A172 (cell line): ENCODE results near the gene PRSS48. TPM values are rescaled to one million over a fixed set of nuclear protein-coding genes. Genes with fewer than 3 reads are reported as not detected.
"Not testable (repeated sequence)": the region's sequence is repeated elsewhere in the genome, so short reads cannot be mapped to it uniquely, and the experiment has no call there.

ENCODE experiments used
- DNase-seq: peaks from one replicate; pipeline ENCODE4 v3.0.0-alpha.2; 2015; ENCODE audit warnings: low spot score
- total RNA-seq: library from RNA; depleted of rRNA; stranded (reverse); fragments of >200 nt; shearing (Covaris generic); gene quantifications from 2 replicates; pipeline ENCODE4 v1.2.3, GENCODE V29; 2014; rRNA removed

Gene PRSS48, protein sequence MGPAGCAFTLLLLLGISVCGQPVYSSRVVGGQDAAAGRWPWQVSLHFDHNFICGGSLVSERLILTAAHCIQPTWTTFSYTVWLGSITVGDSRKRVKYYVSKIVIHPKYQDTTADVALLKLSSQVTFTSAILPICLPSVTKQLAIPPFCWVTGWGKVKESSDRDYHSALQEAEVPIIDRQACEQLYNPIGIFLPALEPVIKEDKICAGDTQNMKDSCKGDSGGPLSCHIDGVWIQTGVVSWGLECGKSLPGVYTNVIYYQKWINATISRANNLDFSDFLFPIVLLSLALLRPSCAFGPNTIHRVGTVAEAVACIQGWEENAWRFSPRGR
- not detected in 2 replicates for total RNA-seq

DNA sequence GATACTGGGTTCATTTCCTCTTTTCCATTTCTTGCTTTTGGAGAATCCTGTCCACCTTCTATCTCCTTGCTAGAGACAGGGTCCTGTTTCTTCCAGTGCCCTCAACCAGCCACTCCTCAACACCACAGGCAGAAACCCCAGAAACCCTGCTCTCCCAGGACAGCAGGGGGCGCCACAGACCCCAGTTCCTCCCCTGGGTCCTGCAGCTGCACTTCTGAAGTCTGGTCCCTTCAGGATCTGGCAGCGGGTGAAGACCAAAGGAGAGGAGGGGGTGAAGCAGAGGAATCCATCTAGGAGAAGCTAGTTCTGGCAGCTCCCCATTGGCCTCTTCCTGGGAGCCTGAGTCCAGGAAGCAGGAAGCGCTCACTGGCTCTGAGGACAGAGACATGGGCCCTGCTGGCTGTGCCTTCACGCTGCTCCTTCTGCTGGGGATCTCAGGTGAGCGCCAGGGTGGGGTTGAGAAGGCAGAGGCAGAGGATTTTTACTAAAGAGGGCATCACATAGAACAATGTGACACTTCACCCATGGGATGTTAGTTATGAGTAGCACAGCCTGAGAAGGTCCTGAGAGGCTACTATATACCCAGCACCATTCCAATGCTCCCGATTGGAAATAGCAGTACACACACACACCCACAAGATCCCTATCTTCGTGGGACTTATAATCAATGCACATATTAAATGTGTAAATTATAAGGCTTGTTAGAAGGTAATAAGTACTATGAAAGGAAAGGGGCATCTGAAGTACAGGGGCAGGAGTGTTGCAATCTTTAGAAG lies at the start of gene PRSS48:
PRSS48 (plus strand) TSS at position 375 of the 776 bp plus-strand sequence; CDS start at position 387, 12 bp downstream.
- DNase-seq: peak; percentile 43

DNA sequence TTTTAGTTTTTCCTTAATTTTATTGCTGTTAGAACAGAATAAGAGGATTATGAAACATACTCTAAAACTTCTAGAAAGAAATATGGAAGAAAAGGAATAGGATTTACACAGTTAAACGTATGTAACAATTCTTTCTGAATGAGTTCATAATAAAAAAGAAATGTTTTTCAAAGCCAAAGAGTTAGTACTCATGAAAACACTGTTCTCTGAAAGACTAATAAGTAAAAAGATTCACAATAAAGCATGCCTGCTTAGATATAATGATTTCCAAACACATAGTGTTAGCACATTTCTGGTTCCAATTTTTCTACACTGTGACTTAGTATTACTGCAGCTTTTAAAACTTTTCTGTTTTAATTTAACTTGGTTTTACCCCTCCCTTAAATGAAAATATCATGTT lies 49.8 kb upstream of the PRSS48 start:
- no peak for DNase-seq

DNA sequence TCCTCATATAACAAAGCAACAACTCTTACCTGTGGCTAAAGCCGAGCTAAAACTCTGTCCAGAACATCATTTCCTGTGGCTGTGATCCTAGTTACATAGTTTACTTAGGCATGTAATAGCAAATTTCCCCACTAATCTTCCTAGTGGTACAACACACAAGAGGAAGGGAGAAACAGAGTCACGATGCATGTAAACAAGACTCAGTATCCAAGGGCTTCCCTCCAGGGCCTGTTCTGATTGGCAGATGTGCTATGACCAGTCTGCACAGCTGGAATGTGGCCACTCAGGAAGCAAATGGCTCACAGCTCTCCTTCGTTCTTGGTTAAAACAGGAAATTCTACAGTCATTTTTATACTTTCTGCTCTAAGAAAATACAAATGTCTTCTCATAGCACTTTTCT lies 49.2 kb upstream of the PRSS48 start:
- DNase-seq: peak; percentile 18

DNA sequence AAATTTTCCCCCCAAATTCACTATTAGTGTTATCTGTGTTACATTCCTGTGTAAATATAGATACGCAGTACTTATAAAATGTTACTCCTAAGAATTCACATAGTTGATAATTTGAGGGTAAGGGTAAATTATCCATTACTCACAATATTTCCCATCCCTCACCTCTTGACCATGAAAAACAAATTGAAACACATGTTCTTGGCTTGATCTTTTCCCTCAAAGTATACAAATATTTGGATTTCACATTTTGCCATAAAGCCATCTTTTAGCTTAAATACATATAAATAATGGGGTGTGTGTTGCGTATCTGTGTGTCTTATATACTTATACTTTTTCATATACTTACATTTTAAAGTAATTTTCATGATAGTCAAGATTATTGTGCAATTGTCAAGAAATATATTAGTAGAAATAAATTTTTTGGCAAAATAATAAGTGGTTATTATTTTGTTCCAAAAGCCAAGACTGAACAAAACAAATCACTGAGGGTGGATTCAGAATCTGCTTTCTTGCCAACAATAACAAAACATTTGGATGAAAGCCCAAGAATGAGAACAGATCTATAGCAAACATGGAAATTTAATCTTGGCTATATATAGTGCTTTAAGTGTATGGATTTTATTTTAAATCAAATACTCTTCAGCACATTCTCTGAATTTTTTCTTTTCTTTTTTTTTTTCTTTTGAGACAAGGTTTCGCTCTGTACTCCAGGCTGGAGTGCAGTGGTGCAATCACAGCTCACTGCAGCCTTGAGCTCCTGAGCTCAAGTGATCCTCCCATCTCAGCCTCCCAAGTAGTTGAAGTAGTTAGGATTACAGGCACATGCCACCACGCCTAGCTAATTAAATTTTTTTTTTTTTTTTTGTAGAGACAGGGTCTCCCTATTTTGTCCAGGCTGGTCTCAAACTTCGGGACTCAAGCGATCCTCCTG lies 48.5 kb upstream of the PRSS48 start:
- no peak for DNase-seq

DNA sequence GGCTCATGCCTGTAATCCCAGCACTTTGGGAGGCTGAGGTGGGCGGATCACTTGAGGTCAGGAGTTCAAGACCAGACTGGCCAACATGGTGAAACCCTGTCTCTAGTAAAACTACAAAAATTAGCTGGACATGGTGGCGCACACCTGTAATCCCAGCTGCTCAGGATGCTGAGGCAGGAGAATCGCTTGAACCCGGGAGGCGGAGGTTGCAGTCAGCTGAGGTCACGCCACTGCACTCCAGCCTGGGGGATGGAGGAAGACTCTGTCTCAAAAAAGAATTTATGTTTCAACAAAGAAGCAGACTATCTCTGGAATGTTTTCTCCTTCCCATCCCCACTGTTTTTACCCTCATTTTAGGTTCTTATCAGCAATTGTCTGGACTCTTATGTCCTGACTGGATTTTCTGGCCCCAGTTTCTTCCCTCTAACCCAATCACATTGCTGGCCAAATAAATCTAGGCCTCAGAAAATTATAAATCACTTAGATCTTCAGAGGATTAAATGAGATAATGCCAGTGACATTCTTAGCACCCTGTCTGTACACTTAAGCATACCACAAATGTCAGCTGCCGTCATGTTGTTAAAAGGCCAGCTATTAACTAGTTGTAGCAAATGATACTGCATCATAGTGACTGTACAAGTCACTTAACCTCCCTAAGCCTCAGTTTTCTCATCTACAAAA lies 44.9 kb upstream of the PRSS48 start:
- DNase-seq: peak; percentile 22

DNA sequence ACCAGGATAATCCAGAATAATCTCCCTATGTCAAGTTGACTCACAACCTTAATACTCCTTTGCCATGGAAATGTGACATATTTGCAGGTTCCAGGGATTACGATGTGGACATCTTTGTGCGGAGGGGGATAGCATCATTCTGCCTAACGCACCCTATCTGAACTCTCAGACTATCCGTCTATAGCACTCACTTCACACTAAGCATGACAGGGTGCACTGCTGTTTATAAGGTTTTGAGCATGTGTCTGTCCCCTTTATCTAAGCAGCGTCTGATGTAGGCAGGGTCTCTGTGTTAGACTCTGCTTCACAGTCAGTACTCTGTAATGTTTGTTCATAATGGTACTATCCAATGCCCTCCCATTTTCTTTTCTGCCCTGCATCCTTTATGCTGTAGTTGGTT lies 43.4 kb upstream of the PRSS48 start:
- no peak for DNase-seq

DNA sequence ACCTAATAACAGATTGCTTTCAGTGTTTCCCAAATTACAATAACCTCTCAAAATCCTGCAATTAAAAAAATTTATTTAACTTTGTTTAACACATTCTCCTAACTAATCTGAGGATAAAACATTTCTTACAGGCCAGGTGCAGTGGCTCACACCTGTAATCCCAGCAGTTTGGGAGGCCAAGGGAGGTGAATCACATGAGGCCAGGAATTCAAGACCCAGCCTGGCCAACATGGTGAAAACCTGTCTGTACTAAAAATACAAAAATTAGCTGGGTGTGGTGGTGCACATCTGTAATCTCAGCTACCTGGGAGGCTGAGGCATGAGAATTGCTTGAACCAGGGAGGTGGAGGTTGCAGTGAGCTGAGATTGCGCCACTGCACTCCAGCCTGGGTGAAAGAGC lies 41.6 kb upstream of the PRSS48 start:
- DNase-seq: not testable (repeated sequence)

DNA sequence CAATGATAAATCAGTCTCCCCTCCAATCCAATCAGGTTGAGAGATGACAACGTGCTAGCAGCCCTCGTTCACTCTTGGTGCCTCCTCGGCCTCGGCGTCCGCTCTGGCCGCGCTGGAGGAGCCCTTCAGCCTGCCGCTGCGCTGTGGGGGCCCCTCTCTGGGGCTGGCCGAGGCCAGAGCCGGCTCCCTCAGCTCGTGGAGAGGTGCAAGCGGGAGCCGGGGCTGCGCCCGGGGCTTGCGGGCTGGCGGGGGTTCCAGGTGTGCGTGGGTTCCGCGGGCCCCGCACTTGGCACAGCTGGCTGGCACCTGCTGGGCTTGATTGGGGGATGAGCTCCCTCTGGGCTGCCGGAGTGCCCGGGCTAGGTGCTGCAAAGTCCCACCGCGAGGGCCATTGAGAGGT lies 40.9 kb upstream of the PRSS48 start:
- DNase-seq: no peak

DNA sequence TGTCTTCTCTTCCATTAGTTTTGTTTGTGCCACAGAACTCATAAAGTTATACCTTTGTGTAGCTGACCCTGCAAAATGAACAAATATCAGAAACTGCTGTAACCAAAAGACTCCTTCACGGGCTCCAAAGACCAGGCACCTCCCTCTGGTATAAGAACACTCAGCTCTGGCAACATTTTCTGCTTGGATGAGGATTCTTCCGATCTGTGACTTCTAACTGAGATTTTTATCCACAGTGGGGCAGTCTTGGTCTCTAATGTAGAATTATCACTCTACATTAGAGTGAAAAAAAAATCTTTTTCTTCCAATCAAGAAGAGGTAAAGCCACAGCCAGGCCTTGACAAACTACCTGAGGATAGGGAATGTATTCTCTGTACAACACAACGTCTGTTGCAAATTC lies 38.5 kb upstream of the PRSS48 start:
- no peak for DNase-seq

DNA sequence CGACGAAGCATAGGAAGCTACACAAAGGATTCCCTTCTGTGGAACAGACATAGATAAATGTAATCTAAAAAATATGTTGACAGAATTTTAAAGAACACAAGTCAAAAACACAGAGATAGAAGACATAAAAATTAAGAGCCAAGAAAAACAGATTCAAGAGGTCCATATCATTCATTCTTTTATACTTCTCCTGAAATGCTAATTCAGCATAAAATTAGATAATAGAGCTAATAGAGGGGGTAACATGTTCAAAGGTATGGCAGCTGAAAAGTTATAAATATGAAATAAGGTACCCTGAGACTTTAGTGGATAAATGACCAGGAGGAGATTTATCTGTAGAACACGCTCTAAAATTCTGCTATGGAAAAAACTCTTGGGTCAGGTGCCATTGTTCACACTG lies 37.4 kb upstream of the PRSS48 start:
- no peak for DNase-seq

DNA sequence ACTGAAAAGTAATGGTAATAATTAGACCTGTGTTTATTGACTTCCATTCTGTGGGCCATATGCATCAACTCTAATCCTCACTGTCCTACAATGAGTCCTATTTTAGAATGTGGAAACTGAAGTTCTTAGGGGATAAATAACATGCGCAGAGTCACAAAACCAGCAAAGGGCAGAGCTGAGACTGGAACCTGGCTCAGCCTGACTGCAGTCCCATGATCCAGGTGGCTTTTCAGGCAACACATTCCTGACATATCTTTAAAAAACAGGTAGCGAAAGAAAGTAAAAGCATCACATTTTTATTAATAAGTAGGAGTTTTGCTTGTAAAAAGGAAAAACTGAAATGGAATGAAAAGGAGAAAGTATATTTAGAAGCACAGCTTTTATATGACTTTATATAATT lies 34.7 kb upstream of the PRSS48 start:
- DNase-seq: no peak

DNA sequence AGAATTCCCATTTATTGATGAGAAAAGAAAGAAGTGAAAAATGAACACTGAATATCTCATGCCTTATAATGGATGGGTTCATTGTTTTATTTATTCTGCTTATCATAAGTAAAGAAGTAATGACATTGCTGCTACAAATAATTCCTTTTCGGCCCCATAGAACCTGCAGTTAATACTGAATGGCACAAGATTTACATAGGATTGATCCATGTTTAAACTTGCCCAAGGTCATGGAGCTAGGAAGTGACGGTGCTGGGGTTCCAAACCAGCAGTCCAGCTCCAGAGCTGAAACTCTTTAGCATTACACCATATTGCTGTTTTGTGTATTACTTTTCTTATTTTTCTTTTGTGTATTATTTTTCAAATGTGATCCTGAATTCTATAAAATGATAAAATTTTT lies 30.2 kb upstream of the PRSS48 start:
- DNase-seq: no peak

DNA sequence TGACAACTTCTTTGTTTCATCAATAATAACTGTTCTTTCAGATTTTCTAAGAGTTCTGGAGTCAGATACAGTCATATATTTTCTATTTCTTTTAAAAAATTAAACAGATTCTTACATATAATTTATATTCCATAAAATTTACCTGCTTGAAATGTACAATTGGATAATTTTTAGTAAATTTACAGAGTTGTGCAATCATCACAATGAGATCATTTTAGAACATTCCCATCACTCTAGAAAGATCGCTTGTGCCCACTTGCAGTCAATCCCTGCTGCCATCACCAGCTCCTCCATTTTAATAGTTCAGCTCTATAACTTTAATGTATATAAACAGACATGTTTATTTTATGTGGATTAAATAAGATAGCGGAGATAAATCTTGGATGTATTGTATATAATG lies 29.6 kb upstream of the PRSS48 start:
- no peak for DNase-seq

DNA sequence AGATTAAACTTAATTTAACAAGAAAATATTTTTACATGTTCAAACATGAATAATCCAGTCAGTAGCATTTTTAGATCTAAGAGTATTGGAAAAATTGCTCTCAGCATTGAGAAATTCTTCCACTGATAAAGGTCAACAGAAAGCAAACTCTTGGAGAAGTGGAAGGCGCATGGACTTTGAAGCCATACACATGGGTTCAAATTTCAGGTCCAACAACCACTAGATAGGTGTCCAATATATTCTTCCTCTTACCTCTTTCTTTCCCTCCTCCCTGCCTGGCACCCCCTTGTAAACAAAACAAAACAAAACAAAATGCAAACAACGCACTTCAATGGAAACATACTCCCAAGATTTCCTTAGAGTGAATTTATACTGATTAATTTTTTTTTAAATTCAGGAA lies 28.4 kb upstream of the PRSS48 start:
- DNase-seq: no peak

DNA sequence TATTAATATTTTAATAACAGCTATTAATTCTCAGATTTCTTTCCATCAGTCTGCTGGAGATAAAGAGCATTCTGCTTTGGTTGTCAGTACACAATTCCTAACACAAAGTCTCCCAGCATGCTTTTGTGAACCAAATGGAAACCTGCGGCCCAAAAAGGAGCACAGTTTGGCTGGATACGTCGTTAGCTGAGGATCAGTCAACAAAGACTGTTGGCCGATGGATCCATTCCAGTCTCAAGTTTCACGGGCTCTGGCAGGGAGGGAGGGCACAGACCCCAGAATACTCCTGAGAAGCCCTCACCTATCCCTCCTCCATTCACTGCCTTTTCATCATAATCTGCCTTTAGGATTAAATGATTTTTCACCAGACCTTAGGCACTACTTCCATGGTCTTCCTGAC lies 26.3 kb upstream of the PRSS48 start:
- DNase-seq: no peak

DNA sequence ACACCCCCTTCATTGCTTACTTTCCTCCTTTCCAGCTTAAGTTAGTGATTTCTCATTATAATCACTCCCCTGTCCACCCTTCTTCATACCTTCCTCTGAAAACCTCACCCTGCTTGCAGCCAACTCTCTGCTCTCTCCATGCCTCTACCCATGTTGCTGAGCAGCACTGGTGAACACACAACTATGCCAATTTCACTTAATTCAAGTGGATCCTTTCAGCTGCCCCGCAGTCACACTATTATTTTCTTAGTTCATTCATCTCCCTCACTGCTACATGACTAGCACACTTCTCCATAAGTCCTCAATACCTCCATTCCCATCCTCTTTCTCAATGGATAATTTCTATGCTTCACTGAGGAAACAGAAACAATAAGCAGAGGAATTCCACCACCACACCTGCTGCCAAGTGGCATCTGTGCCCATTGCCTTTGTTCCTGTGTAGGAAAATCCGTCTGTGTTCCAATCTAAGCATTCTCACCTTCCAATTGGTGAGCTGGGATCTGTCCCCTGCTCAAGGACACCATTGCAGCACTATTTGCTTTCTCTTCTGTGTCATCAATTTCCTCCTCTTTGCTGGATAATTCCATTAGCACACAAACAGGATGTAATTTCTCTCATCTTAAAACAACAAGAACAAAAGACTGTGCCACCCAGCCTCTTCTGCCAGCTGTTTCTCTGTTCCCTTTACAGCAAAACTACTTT lies 25.2 kb upstream of the PRSS48 start:
- DNase-seq: no peak

DNA sequence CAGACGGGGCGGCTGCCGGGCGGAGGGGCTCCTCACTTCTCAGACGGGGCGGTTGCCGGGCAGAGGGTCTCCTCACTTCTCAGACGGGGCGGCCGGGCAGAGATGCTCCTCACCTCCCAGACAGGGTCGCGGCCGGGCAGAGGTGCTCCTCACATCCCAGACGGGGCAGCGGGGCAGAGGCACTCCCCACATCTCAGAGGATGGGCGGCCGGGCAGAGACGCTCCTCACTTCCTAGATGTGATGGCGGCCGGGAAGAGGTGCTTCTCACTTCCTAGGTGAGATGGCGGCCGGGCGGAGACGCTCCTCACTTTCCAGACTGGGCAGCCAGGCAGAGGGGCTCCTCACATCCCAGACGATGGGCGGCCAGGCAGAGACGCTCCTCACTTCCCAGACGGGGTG lies 21.7 kb upstream of the PRSS48 start:
- DNase-seq: not testable (repeated sequence)

DNA sequence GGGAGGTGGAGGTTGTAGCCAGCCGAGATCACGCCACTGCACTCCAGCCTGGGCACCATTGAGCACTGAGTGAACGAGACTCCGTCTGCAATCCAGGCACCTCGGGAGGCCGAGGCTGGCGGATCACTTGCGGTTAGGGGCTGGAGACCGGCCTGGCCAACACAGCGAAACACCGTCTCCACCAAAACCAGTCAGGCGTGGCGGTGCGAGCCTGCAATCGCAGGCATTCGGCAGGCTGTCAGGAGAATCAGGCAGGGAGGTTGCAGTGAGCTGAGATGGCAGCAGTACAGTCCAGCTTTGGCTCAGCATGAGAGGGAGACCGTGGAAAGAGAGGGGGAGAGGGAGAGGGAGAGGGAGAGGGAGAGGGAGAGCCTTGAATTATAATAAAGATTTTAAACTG lies 21.3 kb upstream of the PRSS48 start:
- not testable (repeated sequence) for DNase-seq

DNA sequence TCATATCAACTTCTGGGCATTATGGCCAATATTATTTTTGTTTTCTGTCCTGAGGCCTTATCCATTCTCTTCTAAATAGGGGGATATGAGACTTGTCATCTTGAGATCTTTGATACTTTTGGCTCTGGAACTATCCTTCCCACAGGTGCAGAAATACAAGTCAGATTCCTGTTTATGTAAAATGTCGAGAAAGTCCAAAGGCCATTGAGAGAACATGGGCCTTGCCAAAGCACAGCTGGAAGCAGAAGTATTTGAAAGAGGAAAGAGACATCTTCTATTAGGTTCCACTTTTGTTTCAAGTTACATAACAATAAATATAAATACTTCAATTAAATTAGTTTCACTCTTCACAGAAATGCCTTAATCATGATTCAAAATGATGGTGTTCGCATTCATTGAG lies 20.8 kb upstream of the PRSS48 start:
- DNase-seq: no peak

DNA sequence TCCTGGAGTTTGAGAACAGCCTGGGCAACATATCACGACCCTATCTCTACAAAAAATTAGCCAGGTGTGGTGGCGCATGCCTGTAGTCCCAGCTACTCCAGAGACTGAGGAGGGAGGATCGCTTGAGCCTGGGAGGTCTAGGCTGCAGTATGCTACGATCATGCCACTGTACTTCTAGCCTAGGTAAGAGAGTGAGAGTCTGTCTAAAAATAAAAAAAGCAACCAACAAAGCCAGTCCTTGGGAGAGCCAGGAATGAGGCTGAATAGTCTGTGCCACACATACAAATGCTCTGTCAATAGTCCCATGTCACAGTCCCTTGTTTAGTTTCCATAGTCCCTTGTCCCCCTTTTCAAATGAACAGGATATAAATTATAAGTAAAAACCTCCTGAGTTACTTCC lies 19.3 kb upstream of the PRSS48 start:
- no peak for DNase-seq

DNA sequence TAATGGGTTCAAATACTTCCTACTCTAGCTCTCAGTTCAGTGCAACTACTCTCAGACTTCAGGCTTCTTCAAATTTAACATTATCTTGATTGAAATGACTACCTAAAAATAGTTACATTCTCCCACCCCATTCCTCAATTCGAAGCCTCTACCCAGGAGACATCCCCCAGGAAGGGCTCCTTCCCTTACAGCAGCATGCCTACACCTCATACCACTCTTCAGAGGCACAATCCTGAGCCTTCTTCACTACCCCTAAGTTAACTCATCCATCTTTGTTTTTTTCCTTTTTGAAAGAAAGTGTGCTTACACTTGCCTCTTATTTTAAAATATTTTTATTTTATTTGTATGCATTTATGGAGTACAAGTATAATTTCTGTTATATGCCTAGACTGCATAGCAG lies 17.2 kb upstream of the PRSS48 start:
- no peak for DNase-seq
